GM23338 (cell line): Measurements from ENCODE around the gene STRA6. TPM values are rescaled to one million over a fixed set of nuclear protein-coding genes. Genes with fewer than 3 reads are reported as not detected.

ENCODE experiments used
- ATAC-seq: fragments of 200-7000 bp; cut with Tn5 transposase; 3 replicates; pipeline ENCODE4 v1.9.1; 2020
- DNase-seq: peaks from one replicate; pipeline ENCODE4 v3.0.0-alpha.2; 2015; ENCODE audit warnings: low spot score
- H2AFZ ChIP-seq: fragments of 200-600 bp; sonication (generic); 2 replicates; pipeline ENCODE4 v1.8.0; 2016; ENCODE audit warnings: antibody characterized with exemption, mild to moderate bottlenecking, moderate library complexity
- H3F3A ChIP-seq: fragments of 200-600 bp; sonication (generic); replicated peaks from 2 replicates; pipeline ENCODE4 v1.8.0; 2017; ENCODE audit warnings: antibody characterized with exemption, mixed run types, low read depth
- H3K27ac ChIP-seq: fragments of 200-600 bp; sonication (generic); 2 replicates; pipeline ENCODE4 v1.6.1; 2016; ENCODE audit warnings: low read depth
- H3K27me3 ChIP-seq: fragments of 200-600 bp; sonication (generic); 2 replicates; pipeline ENCODE4 v1.8.0; 2016; ENCODE audit warnings: mild to moderate bottlenecking, mixed run types, moderate library complexity; ENCODE audit not compliant: insufficient read depth
- H3K36me3 ChIP-seq: fragments of 200-600 bp; sonication (generic); 2 replicates; pipeline ENCODE4 v1.8.0; 2016; ENCODE audit warnings: mild to moderate bottlenecking; ENCODE audit not compliant: insufficient read depth
- H3K4me1 ChIP-seq: fragments of 200-600 bp; sonication (generic); 2 replicates; pipeline ENCODE4 v1.8.0; 2016; ENCODE audit warnings: mild to moderate bottlenecking, moderate library complexity; ENCODE audit not compliant: insufficient read depth
- H3K4me2 ChIP-seq: fragments of 200-600 bp; sonication (generic); 2 replicates; pipeline ENCODE4 v1.7.1; 2017; ENCODE audit warnings: mixed run types
- H3K4me3 ChIP-seq: fragments of 200-600 bp; sonication (generic); 2 replicates; pipeline ENCODE4 v1.6.1; 2016; ENCODE audit warnings: mixed run types
- H3K79me2 ChIP-seq: fragments of 200-600 bp; sonication (generic); replicated peaks from 2 replicates; pipeline ENCODE4 v1.8.0; 2017; ENCODE audit warnings: mild to moderate bottlenecking; ENCODE audit not compliant: insufficient read depth
- H3K9me2 ChIP-seq: fragments of 200-600 bp; sonication (generic); 2 replicates; pipeline ENCODE4 v1.8.0; 2017; ENCODE audit not compliant: insufficient read depth
- H4K20me1 ChIP-seq: fragments of 200-600 bp; sonication (generic); replicated peaks from 2 replicates; pipeline ENCODE4 v1.8.0; 2017; ENCODE audit warnings: mild to moderate bottlenecking; ENCODE audit not compliant: insufficient read depth
- H3K27ac Mint-ChIP-seq: 2 replicates; pipeline ENCODE4 v1.8.0; 2020; ENCODE audit warnings: inconsistent platforms, mild to moderate bottlenecking, moderate library complexity, mixed read lengths
- H3K27me3 Mint-ChIP-seq: 3 replicates; pipeline ENCODE4 v1.8.0; 2022; ENCODE audit warnings: low read depth, mild to moderate bottlenecking, moderate library complexity, mixed read lengths, inconsistent platforms; ENCODE audit not compliant: insufficient read depth, poor library complexity
- H3K36me3 Mint-ChIP-seq: 3 replicates; pipeline ENCODE4 v1.8.0; 2021; ENCODE audit warnings: low read depth, mild to moderate bottlenecking, inconsistent platforms, moderate library complexity, mixed read lengths
- H3K4me1 Mint-ChIP-seq: 3 replicates; pipeline ENCODE4 v1.8.0; 2020; ENCODE audit warnings: mild to moderate bottlenecking, inconsistent platforms, mixed read lengths
- H3K4me3 Mint-ChIP-seq: 3 replicates; pipeline ENCODE4 v1.8.0; 2021; ENCODE audit warnings: moderate library complexity, mild to moderate bottlenecking, inconsistent platforms, mixed read lengths
- H3K9me3 Mint-ChIP-seq: 3 replicates; pipeline ENCODE4 v1.8.0; 2020; ENCODE audit warnings: moderate library complexity, mild to moderate bottlenecking, inconsistent platforms, mixed read lengths
- ETS1 ChIP-seq: IDR thresholded peaks from 2 replicates; pipeline ENCODE4 v1.6.1; 2016; ENCODE audit warnings: antibody characterized with exemption
- EZH2 ChIP-seq: fragments of 200-600 bp; sonication (generic); IDR thresholded peaks from one replicate; pipeline ENCODE4 v1.8.0; 2017; ENCODE audit warnings: antibody characterized with exemption, mild to moderate bottlenecking, low read depth; ENCODE audit not compliant: unreplicated experiment
- NANOG ChIP-seq: IDR thresholded peaks from 2 replicates; pipeline ENCODE4 v1.6.1; 2016; ENCODE audit warnings: antibody characterized with exemption, borderline replicate concordance
- POLR2AphosphoS5 ChIP-seq: IDR thresholded peaks from 2 replicates; pipeline ENCODE4 v1.6.1; 2016; ENCODE audit warnings: antibody characterized with exemption, low read depth
- STAT1 ChIP-seq: IDR thresholded peaks from one replicate; pipeline ENCODE4 v1.6.1; 2016; ENCODE audit warnings: antibody characterized with exemption; ENCODE audit not compliant: unreplicated experiment
- ZNF114 ChIP-seq: fragments of 250-450 bp; sonication (Bioruptor Pico); IDR thresholded peaks from 2 replicates; pipeline ENCODE4 v1.5.0; 2020; ENCODE audit warnings: mild to moderate bottlenecking, moderate library complexity
- ZNF331 ChIP-seq: fragments of 250-450 bp; sonication (Bioruptor Pico); IDR thresholded peaks from 2 replicates; pipeline ENCODE4 v1.5.0; 2020; ENCODE audit warnings: low read depth, mild to moderate bottlenecking, moderate library complexity
- ZNF462 ChIP-seq: fragments of 250-450 bp; sonication (Bioruptor Pico); IDR thresholded peaks from 2 replicates; pipeline ENCODE4 v1.5.0; 2020; ENCODE audit warnings: mild to moderate bottlenecking, moderate library complexity
- polyA plus RNA-seq: library from polyadenylated mRNA; unstranded; fragments of >200 nt; fragmentation: Nextera tagmentation; extraction: Ambion mirVana; gene quantifications from 2 replicates; pipeline ENCODE4 v1.2.1, GENCODE V29; 2016
- total RNA-seq: library from RNA; depleted of rRNA; stranded (reverse); fragments of >200 nt; shearing (Covaris generic); gene quantifications from 2 replicates; pipeline ENCODE4 v1.2.3, GENCODE V29; 2014

Gene STRA6
- total and polyA plus RNA-seq, 2 experiments from 2014 or later = 8.2 to 9.9 TPM

GRCh38 chr15:74233373-74233772 lies 30.8 kb upstream of the STRA6 start (continued):
- TF ChIP-seq ZNF462 (CRISPR knock-in tag) (no peak), EZH2 (no peak)

- Histone ChIP-seq H3K27me3 (peaks cover 29% of the 10 kb centered on the region), H4K20me1 (no peaks in the 10 kb centered on the region; the same call in 1 of the 2 replicates), H3K9me2 (no peaks in the 10 kb centered on the region), H3K4me1 (peaks cover 13% of the 10 kb centered on the region), H3K4me3 (no peak overlapping the region), H2AFZ (no peak overlapping the region), H3K79me2 (no peaks in the 10 kb centered on the region), H3K27ac (no peak overlapping the region), H3K4me2 (no peak overlapping the region), H3F3A (no peaks in the 10 kb centered on the region), H3K36me3 (no peaks in the 10 kb centered on the region)
- H3K27ac Mint-ChIP-seq = no peak overlapping the region
- ATAC-seq = no peak
- DNase-seq = no peak
- peaks cover 34% of the 10 kb centered on the region for H3K4me1 Mint-ChIP-seq
- no peaks in the 10 kb centered on the region for H3K36me3 Mint-ChIP-seq
- no peaks in the 10 kb centered on the region; the same call in 2 of the 3 replicates for H3K9me3 Mint-ChIP-seq
- no peak overlapping the region for H3K4me3 Mint-ChIP-seq
- peaks cover 26% of the 10 kb centered on the region for H3K27me3 Mint-ChIP-seq
- TF ChIP-seq POLR2AphosphoS5 (no peak), STAT1 (no peak), ETS1 (no peak), ZNF331 (CRISPR knock-in tag) (no peak), NANOG (no peak), ZNF462 (CRISPR knock-in tag) (no peak), ZNF114 (no peak)
Observed at GRCh38 chr15:74231475-74231874, 28.9 kb upstream of the STRA6 start.
